SHP77 (cell line): Measurements from ENCODE around the gene PJA2.

ENCODE experiments used
- DNase-seq, 2 experiments: peaks; one replicate each; lab custom pipeline; 2025; lab: John Stamatoyannopoulos, UW

Gene PJA2

DNA sequence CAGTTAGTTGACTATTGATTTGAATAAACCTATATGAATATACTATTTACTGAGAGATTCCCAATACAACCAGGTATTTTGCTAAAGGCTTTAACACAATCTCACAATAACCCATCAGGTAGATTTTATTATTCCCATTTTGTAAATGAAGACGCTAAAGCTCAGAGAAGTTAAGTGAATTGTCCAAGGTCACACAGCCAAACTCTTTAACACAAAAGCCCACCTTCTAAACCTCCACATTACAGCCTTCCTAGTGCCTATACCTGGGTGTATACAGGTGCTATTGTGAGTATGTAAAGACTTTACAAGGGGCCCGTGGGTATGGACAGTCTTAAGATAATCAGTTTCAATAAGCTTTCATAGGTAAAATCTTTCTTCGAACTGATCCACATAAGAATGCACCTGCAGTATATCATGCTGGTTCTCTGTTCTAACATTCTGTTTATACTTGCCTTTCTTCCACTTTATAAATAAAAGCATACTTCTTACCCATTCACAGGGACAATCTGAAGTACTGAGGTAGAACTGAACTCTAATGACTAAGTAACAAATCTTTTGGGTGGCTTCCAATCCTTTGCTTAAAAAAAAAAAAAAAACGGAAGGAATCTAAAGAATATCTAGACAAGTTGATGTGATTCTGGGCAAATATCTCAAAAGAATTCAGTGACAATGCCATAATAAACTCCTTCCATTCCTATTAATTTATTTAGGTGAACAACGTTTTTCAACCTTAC lies 59.1 kb downstream of the PJA2 start:
- no peak for DNase-seq

DNA sequence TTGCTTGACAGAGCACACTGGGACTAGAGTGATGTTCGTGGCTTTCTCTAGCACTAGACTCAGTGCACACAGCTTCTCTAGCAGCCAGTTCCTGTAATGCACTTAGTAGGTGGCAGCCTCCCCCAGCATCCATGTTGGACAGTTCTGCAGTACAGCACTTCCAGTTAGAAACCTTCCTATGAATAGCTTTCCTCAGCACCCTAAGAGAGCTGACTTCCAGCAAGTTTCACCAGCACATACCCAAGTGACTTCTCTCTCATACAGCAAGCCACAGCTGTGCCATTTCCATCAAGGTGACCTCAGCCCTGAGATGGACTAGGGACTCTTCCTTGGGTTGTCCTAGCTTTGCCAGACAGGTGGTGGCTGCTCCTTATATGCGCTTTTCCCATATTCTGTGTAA lies 60.4 kb downstream of the PJA2 start:
- DNase-seq, result no peak

DNA sequence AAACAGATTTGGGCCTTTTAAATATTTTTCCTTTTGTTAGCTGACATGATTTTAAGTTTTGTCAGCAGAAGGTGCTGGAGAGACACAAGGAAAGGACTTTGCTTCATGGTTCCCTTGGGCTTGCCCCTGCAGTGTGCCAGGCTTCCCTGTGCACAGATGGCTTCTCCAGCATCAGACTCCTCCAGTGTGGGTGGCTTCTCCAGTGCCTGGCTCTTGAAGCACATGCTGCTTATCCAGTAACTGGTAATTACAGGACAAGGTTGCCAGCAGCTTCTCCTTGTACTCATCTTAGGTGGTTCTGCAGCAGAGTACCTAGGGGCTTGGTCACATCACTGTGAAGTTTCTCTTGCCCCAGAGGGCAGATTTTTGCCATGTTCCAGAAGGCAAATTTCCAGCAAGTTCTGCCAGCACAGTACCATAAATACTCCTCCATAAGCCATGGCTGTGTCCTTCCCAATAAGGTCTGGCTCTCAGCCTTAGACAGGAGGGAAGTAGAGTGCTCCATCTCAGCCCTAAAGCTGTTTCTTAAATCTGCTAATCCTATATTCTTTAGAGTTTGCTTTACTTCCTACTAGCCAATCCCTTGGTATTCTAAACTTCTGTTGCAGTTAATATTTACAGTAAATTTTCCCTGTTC lies 62.4 kb downstream of the PJA2 start:
- no peak for DNase-seq

DNA sequence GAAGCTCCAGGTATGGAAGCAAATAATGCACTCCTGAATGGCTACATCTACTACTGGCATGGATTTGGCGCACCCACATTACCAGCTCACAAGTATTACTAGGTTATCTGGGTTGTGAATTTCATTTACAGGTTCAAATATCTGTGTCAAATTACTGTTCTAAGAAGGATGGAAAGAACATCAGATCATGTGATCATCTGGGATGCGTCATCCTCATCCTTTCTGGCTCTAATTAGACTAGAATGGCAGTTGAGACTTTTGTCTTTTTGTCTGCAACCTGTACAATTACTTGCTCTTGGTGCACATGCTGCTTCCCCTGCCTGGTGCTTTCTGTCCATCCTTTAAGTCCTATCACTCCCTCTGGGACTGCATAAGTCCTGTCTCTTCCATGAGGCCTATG lies 64.1 kb downstream of the PJA2 start:
- no peak for DNase-seq

DNA sequence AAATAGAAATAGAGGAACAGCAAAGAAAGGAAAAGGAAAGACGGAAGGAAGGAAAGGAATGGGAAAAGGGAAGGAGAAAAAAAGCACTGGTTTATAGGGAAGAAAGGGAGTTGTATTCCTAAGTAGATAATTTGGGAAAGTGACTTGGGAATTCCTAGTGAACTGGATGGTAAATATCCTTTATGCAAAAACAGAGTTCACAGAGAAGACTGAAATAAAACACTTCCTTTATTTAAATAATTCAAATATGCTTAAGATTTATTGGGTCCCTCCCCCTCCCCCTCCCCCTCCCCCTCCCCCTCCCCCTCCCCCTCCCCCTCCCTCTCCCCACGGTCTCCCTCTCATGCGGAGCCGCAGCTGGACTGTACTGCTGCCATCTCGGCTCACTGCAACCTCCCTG lies 69.4 kb downstream of the PJA2 start:
- no peak for DNase-seq

DNA sequence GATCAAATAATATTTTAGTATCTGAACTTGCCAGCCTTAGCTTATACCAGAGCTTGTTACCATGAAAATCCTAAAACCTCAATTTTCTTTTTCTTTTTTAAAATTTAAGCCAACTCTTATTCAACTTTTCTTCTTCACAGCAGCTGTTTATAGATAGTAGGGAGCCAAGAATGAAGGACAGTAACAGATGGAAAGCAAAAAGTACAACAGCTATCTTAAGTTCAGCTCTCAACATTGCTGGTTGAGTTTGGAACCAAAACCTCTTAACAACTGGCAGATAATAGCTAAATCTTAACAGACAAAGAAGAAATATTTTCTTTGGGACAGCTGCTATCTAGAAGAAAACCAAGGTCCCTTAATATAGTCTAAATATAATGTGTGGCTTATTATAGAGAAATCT lies 74.7 kb downstream of the PJA2 start:
- DNase-seq, result no peak

DNA sequence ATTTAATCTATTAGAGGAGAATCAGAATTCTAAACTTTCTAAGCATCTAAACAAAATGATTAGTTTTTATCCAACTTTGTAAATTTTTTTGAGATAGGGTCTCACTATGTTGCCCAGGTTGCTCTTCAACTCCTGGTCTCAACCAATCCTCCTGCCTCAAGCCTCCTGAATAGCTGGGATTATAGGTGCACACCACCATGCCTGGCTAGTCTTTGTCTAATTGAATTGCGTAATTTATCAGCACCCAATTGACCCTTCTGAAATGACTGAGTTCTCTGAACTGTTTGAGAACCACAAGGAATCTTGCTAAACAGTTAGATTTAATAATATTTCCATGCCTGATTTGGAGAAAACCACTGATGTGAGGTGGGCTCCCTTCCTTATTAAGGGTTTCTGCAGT lies 75.7 kb downstream of the PJA2 start:
- no peak for DNase-seq

DNA sequence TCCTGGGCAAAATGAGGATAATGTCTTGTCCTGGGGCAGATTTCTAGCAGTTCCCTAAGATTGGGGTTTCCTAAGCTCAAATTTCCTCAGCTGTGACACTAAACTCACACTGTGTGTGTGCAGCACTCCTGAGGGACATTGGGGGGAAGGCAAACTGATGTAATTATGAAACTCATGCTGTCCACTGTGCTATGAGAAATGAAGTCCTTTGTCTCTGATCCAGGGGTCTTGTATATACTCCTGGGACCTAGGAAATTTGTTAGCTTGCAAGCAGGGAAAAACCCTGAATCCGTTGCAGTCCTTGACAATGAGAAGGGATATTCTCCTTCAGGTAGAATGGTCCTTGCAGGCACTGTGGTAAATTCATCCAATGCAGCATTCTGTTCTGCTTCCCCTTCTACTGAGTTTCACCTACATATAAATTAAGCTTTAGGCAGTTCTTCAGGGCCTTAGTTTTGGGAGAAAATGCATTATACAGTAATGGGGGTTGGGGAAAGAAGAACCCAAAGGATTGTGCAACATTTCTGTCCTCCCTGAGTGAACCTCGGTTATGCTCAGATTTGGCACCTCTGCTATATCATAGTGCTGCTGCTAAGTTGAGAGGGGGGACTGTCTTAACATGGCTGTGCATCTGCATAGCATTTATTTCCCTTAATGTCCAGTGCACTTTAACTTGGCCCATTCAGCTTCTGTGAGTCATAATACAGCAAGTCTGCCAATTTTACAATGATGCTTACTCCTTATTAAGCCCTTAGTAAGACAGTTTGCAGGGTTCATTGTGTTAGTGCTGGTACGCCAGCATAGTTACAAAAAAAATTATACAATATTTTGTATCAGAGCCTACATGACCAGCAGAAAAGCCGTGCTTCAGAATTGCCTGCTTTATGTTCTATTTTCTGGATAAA lies 80.2 kb downstream of the PJA2 start:
- no peak for DNase-seq

DNA sequence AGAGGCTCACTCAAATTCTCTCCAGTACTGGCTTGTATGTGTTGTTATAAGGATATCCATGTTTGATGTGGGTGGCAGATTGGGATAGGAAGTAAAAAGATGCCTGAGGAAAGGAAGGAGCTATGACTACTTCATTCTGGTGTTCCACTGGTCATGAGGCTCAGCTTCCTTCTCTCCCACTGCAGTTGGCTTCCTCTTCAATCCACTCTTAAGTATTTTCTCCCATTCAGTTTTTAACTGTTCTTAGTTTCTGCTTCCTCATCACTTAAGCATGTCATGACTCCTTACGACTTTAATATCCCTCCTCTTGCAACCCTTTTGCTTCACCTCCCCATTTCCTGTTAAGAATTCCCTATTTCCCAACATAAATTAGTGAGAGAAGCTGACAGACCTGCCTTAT lies 81.1 kb downstream of the PJA2 start:
- no peak for DNase-seq

DNA sequence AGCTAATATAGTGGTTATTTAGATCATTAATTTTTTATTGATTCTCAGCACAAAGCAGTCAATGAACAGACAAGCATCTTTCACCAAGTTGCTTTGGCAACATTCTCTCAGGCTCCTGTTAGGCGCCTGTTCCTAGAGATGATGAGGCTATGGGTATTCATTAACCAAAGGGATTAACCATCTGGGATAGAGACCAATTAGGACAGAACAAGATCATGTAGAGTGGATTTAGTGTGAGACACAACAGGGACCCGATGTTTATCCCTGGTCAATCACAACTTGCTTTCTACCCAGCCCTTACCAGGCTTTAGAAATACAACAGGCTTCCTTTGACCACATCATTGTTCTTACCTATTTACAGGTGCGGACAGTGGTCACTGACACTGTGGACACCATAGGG lies 82.2 kb downstream of the PJA2 start:
- no peak for DNase-seq

DNA sequence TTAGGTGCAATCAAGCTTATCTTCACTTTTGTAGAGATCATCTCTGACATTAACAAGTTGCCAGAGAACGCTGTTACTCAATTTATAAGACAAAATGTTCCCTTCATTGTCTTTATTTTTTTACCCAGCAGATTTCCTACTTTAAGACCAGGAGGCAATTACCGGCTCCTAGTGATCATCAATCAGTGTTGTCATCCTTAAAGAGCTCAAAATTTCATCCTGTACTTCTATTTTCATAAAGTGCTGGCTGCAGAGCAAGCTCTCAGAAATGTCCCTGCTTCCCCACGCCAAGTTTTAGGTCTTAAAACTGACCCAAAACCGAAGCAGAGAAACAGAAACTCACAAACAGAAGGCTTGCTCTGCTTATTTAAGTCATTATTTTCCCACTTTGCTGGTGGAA lies 82.9 kb downstream of the PJA2 start:
- DNase-seq, result no peak

DNA sequence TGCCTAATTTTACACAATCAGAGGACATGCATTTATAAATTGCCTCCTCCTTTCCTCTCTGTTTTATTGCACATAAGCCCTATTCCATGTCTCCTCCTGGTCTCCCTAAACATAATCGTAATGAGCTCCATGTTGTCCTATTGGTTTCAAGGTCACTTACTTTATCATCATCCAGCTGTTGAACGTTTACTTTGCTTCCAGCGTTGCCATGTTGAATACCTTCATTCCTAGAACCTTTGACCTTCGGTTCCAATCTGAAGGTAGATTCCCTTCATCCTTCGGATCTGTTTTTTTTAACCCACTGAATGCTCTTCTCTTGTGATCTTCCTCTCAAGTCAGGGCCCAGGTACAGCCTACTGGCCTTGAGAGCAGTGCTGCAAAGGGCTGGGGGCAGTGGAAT lies 84.3 kb downstream of the PJA2 start:
- DNase-seq, result no peak

DNA sequence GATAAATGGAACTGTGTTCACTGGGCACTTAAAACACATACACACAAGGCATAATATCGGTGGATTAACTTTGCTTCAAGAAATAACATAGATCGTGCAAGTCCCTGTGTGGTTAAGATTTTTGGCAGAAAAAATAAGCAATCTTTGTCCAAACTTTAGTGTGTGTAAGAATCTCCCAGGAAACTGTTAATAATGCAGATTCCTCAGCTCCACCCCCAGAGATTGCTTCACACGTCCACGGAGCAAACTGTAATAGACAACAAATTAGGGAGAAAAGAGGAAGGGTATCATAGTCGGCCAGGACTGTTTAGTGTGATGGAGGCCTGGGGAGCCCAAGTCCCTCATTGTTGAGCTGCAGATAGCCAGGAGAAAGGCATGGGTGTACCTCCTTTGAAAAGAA lies 84.8 kb downstream of the PJA2 start:
- no peak for DNase-seq

DNA sequence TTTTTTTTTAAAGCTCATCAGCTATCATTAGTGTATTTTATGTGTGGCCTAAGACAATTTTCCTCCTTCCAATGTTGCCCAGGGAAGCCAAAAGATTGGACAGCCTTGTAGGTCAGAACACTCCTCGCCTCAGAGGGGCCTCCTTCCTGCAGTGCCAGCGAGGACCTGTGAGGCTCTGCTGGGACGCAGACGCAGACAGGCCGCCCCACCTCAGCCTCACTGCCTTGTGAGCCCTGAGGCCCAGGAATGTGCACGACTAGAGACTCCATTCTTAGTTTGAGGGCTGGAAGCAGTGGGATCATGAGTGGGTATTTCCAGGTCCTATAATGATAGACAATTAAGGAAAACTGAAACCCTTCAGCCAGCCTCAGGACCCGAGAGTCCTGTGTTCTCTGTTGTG lies 85.4 kb downstream of the PJA2 start:
- DNase-seq, result no peak

DNA sequence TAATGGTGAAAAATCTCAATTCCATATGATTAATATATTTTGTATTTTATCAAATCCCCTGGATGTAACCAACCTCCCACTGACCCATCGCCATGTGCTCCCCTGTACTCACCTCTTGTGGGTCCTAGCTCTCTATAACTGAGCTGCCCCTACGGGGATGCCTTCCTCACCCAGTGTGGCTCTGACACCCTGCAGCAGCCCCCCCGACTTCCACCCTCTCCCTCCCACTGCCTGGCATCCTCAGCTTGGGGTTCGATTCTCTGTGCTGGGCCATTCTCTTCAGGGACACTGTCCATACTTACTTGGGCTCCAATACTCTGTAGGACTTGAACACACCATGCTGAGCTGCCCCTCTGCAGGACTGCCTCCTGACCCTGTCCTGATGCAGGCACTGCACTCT lies 87.1 kb downstream of the PJA2 start:
- DNase-seq, result no peak

DNA sequence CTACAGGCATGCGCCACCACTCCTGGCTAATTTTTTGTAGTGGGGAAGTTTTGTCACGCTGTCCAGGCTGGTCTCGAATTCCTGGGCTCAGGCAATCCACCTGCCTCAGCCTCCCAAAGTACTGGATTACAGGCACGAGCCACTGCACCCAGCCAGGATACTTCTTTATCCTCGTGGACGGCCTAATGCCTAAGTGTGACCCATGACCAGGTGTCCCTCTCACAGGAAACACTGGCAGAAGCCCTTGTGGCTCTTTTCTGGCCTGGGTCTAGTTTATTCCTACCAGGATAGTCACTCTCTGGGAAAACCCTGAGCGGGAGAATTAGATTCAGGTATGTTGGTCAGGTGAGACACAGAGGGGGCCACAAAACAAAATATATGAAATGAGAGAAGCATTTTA lies 90.4 kb downstream of the PJA2 start:
- DNase-seq, result no peak

DNA sequence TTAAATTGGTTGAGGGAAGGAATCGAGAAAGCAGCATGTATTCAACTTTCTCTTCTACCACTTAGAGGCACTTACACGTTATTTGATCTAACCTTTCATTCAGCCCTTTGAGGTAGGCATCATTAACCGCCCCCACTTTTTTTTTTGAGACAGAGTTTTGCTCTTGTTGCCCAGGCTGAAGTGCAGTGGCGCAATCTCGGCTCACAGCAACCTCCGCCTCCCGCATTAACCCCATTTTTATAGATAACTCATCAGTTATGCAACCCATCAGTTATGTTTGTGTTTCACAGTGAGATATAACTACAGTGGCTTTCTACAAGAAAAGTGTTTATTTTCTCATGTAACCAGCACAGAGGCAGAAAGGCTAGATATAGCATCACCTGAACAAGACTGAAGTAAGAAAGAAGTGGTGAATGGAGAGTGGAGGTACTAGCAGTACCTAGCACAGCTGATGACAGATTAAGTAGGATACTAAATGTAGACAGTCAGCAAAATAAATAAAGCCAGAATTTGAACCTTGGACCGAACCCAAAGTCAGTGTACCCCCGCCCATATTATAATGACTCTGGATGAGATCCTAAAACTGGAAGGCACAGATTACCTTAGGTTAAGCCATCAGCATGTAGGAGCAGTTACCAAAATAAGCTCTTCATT lies 91.2 kb downstream of the PJA2 start:
- DNase-seq, result no peak

DNA sequence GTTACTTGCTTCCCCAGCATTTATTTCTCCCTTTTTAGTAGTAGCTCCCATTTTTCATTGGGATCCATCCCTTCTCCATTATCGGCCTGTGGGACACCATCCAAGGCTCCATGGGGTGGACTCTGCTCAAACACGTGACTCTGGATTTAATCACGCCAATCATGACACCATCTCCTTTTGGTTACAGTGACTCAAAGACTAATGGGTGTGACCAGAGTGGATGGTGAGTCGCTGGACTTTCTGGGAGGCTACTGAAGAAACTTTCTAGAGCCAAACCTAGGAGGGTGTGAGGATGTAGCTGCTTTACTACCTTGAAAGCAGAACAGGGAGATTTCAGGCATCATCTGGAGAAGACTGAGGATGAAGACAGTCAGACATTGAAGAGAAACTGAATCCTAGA lies 93.1 kb downstream of the PJA2 start:
- DNase-seq, result no peak

DNA sequence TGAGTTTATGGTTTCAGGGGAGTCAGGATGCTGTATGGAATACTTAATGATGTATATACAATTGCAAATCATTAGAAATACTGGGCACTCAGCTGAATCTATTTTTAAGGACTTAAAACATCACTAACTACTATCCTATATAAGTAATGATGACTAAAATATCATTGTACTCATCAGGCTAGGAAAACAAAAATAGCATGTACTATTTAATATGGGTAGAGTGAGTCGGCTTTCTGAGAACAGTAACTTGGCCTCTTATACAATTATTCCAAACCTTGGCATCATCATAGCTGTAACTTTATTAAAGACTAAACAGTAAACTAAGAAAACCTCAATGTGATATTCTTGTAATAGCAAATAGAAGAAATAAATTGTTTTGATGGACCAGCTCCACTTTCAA lies 94.5 kb downstream of the PJA2 start:
- DNase-seq, result no peak

DNA sequence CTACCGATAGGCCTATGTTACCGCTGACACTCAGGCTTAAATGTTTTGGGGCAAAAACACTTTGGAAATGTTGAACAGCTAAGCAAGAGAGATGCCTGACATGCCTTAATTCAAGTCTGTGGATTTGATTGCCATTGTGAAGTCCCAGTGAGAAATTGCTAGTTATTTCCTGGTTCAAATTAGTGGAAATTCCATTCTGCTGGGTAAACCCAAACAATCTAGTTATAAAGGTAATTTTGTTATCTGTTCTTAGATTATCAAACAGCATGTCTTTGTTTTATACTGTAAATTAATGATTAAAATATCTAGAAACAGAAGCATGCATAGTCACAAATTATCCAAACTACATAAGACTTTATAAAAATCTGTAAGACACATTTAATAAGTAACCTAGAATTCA lies 96.6 kb downstream of the PJA2 start:
- DNase-seq, result no peak

DNA sequence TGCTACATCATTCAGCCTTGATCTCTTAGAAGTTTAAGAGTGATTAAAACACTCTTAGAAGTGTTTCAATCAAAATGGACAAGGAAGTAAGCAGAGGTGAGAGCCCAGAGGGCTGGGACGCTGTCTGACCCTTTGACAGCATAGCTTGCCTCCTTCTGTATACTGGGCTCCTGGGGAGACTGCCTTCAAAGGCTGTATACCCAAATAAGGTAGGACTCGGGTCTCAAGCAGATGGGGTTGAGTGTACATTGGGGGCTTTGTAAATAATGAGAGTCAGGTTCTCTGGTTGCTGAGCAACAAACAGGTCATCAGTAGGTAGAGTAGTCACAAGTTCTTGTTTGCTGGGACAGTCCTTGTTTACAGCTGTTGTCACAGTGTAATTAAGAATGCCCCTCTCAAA lies 97.1 kb downstream of the PJA2 start:
- no peak for DNase-seq

DNA sequence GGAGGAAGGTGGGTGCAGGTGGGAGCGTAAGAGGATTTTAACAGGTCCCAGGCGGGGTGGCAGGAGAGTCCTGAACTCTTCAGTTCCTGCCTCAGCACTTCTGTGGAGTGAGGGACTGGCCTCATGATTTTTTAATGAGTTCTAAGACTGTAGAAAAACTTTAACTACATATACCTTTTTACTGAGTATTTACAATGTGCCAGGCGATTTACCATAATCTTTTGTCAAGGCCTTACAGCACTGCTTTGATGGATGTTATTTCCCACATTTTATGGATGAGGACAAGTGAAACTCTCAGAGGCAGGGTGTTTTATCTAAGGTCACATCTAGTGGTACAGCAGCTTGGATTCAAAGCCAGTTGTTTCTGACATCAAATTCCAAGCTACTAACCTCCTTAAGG lies 99.5 kb downstream of the PJA2 start:
- no peak for DNase-seq
